GM23248 (cell line): ENCODE results near the gene PCDHGC3.

ENCODE experiments used
- EZH2 ChIP-seq: fragments of 200-600 bp; sonication (generic); IDR thresholded peaks from 2 replicates; pipeline ENCODE4 v1.6.1; 2018; ENCODE audit warnings: antibody characterized with exemption, mild to moderate bottlenecking; ENCODE audit not compliant: insufficient read depth, poor library complexity, severe bottlenecking
- EZH2phosphoT487 ChIP-seq: fragments of 200-600 bp; sonication (generic); IDR thresholded peaks from 2 replicates; pipeline ENCODE4 v1.6.1; 2018; ENCODE audit warnings: antibody characterized with exemption, moderate library complexity, mild to moderate bottlenecking, low read depth; ENCODE audit not compliant: insufficient read depth

DNA sequence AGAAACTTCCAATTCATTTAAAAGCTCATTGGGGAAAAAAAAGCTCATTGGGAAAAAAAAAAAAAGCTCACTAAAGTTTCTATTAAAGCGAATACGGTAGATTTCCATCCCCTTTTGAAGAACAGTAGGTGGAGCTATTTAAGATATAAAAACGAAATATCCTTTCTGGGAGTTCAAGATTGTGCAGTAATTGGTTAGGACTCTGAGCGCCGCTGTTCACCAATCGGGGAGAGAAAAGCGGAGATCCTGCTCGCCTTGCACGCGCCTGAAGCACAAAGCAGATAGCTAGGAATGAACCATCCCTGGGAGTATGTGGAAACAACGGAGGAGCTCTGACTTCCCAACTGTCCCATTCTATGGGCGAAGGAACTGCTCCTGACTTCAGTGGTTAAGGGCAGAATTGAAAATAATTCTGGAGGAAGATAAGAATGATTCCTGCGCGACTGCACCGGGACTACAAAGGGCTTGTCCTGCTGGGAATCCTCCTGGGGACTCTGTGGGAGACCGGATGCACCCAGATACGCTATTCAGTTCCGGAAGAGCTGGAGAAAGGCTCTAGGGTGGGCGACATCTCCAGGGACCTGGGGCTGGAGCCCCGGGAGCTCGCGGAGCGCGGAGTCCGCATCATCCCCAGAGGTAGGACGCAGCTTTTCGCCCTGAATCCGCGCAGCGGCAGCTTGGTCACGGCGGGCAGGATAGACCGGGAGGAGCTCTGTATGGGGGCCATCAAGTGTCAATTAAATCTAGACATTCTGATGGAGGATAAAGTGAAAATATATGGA, 45.2 kb upstream of the PCDHGC3 start, which contains the start of gene PCDHGA12:
- no peak for TF ChIP-seq EZH2
- TF ChIP-seq EZH2phosphoT487: no peak
